Measurements from ENCODE around the gene DUSP8.
"Not testable (repeated sequence)": the region's sequence is repeated elsewhere in the genome, so short reads cannot be mapped to it uniquely, and the experiment has no call there.

The DUSP8 gene

GRCh38 chr11:1589191-1589963 lies 17.3 kb upstream of the DUSP8 start:
- DNase-seq (ENCODE audit: low read depth), result not testable (repeated sequence)

GRCh38 chr11:1586699-1587098 lies 14.6 kb upstream of the DUSP8 start:
- no peak for DNase-seq (ENCODE audit: low read depth)

DNA sequence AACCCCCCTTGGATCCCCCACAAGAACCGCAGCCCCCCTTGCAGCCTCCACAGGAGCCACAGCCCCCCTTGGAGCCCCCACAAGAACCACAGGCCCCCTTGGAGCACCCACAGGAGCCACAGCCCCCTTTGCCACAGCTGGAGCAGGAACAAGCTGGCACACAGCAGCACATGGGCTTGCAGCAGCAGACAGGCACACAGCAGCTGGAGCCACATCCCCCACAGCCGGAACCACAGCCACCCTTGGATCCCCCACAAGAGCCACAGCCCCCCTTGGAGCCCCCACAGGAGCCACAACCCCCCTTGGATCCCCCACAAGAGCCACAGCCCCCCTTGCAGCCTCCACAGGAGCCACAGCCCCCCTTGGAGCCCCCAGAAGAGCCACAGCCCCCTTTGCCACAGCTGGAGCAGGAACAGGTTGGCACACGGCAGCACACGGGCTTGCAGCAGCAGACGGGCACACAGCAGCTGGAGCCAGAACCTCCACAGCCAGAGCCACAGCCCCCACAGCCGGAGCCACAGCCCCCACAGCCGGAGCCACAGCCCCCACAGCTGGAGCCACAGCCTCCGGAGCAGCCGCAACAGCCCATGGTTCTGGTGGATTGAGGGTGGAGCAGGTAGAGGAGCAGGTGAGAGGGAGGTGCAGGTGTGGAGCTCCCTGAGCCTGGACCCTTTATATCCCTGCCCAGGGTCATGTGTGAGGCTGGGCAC lies 12.7 kb upstream of the DUSP8 start, which contains the start of gene KRTAP5-1:
TSS of gene KRTAP5-1 (minus strand) at position 623 of the 710 bp plus-strand sequence. CDS start at position 589, 34 bp downstream.
- not testable (repeated sequence) for DNase-seq (ENCODE audit: low read depth)

DNA sequence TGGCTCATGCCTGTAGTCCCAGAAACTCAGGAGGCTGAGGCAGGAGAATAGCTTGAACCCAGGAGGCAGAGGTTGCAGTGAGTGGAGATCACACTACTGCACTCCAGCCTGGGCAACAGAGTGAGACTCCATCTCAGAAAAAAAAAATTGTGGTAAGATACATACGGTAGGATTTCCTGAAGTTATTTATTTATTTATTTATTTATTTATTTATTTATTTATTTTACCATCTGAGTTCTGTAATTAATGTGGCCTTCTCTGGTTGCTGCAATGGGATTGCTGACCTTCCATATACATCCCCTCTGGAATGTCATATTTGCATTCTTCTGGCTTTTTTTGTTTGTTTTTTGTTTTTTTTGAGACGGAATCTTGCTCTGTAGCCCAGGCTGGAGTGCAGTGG lies 10.8 kb upstream of the DUSP8 start:
- DNase-seq (ENCODE audit: low read depth), result not testable (repeated sequence)

- DNase-seq (ENCODE audit: low read depth), result no peak
Measured at GRCh38 chr11:1581976-1582375, 9.9 kb upstream of the DUSP8 start.

DNA sequence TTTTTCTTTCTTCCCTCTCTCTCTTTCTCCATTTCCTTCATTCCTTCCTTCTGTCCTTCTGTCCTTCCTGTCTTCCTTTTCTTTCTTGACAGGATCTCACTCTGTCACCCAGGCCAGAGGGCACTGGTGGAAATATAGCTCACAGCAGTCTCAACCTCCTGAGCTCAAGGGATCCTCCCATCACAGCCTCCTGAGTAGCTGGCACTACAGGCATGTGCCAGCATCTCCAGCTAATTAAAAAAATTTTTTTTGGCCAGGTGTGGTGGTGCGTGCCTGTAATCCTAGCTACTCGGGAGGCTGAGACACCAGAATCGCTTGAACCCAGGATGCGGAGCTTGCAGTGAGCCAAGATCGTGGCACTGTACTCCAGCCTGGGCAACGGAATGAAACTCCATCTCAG lies 4.8 kb upstream of the DUSP8 start:
- DNase-seq (ENCODE audit: low read depth), result no peak

DNA sequence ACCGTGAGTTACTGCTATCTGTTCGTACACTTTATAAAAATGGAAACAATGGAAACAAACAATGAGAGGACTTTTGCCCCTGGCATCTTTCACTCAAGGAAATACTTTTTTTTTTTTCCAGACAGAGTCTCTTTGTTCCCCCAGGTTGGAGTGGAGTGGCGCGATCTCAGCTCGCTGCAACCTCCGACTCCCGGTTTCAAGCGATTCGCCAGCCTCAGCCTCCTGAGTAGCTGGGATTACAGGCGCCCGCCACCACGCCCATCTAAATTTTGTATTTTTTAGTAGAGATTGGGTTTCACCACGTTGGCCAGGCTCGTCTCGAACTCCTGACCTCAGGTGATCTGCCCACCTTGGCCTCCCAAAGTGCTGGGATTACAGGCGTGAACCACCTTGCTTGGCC lies 3.7 kb upstream of the DUSP8 start:
- DNase-seq (ENCODE audit: low read depth), result not testable (repeated sequence)

- DNase-seq (ENCODE audit: low read depth), result no peak
Measured at GRCh38 chr11:1574933-1575242, 2.8 kb upstream of the DUSP8 start.

DNA sequence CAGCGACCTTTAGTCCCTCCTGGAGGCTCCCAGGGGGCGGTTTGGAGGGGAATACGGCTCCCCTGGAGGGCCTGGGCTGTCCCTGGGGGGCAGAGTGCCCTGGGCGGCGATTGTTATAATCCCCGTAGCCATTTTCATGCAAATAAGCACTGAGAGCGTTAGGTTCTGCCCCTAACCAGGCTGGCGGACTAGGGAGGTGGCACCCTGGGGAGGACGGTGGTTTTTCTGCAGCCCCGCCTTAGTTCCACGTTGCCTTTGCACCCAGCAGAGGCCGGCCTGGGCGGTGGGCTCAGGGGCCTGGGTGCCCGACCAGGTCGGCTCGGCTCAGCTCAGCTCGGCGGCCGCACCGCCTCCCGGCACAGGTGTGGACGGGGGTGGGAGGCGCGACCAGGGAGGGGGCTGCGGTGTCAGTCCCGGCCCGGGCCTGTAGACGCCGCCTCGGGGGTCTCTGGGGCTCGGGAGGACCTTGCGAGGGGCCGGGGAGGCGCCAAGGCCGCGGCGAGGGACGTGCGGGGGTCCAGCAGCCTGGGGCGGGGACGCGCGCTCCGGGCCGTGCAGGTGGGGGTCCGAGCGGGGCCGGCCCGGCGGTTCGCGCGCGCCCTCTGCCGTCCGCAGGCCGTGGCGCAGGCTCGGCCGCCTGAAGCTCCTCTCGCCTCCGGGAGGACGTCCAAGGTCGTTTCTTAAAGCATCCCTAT lies 2.3 kb upstream of the DUSP8 start:
- no peak for DNase-seq (ENCODE audit: low read depth)

- no peak for DNase-seq (ENCODE audit: low read depth)
Measured at GRCh38 chr11:1573903-1574237, 1.8 kb upstream of the DUSP8 start.

- no peak for DNase-seq (ENCODE audit: low read depth)
Measured at GRCh38 chr11:1573077-1573902, 1.2 kb upstream of the DUSP8 start.

- DNase-seq (ENCODE audit: low read depth), result no peak
Measured at GRCh38 chr11:1571760-1572196, 293 bp downstream of the DUSP8 start.

- DNase-seq (ENCODE audit: low read depth), result no peak
Measured at GRCh38 chr11:1570896-1571759, 943 bp downstream of the DUSP8 start.

DNA sequence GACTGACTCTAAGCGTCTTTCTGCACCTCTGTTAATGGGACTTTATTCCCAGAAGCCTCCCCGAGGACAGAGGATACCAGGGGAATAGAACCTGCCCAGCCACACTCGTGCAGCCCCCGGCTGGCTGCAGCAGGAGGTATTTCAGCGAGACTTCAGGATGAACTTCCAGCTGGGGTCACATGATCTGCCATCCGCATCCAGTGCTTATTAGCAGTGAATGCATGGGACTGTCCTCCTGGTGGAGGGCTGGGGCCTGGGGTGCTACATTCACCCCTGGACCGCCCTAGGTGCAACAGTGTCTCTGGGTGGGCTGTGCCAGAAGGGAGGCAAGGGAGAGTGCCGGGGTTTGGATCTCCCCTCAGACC lies 1.6 kb downstream of the DUSP8 start:
- DNase-seq (ENCODE audit: low read depth), result no peak

DNA sequence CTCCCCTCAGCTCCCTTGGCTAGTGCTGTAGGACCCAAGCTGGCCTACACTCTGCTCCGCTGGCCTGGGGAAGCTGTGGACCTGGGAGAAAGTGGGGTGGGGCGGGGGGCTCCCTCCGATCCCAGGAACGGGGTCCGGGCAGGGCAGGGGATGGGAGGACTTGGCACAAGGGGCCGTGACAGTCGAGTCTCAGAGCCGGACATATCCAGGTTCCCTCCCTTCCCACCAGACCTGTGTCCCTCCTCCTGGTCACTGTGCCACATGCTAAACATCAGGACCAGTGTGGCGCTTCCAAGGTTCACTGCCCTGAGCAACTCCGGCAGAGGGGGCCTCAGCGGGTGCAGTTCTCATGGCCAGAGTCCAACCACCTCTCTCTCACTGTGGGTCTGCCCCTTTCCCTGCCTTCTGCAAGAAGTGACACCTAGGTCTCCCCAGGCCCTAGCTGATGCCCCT lies 2.0 kb downstream of the DUSP8 start:
- no peak for DNase-seq (ENCODE audit: low read depth)

DNA sequence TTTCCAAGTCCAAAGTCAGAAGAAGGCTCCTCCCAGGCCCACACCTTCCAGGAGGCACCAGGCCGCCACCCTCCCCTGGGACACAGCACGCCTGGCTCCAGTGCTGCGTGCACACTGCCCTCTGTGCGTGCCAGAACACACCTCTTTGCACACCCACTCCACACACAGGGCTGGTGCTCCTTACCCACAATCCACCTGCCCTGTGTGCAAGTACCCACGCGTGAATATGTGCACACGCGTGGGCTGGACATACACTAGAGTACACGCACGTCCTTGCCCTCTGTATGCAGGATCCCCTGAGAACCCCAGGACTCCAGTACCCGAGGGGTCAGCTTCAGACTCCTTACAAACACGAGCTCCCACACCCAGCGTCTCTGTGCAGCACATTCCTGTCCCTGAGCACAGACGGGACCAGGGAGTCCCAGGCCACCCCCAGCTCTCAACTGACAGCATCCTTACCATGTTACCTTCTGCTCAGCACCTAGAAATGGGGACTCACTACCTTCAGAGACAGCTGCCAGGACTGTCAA lies 2.8 kb downstream of the DUSP8 start:
- no peak for DNase-seq (ENCODE audit: low read depth)

DNA sequence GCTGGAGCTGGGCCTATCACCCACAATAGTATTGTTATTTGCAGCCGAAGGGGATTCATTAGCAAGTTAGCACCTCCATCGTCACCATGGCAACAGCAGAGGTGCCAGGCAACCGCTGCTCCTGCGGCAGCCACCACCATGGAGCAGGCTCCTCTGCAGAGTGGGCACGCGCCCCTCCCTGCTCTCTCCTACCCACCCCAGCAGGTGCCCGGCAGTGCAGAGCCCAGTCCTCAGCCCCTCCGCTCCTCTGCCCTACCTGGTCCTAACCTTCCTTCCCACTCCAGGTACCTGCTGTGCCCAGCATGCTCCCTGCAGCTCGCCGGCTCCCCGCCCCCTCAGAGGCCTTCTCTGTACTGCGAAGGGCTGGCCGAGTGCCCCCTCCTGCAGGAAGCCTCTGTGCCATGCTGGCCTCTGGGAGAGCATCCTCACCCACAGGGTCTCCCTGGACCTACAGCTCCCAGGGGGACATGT lies 3.6 kb downstream of the DUSP8 start:
- no peak for DNase-seq (ENCODE audit: low read depth)

DNA sequence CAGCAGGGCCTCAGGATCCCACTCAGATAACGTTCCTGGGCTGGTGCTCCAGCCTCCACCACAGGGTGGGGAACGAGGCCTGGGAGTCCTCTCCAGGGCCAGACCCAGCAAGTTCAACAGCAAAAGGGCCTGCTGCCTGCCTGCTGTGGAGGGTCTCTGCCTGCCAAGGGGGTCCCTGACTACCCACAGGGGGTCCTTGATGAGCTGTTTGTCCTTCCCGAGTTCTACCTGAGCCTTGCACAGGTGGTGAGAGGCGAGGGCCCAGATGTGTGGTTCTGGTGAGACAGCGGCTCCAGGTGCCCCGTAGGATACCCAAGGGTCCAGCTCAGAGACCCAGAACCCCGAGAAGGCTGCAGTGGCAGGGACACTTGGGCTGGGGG lies 4.4 kb downstream of the DUSP8 start:
- no peak for DNase-seq (ENCODE audit: low read depth)

- DNase-seq (ENCODE audit: low read depth), result no peak
Measured at GRCh38 chr11:1567052-1567720, 4.9 kb downstream of the DUSP8 start.

GRCh38 chr11:1566381-1567051 lies 5.6 kb downstream of the DUSP8 start:
- DNase-seq (ENCODE audit: low read depth), result no peak

Data from CMK (cell line).